ENCODE measurements around the gene CTF1.

Gene CTF1

GRCh38 chr16:30941600-30942425, 45.4 kb downstream of the CTF1 start:
- Mint-ChIP-seq H3K27me3 (no peaks in the 10 kb centered on the region), H3K4me1 (ENCODE audit: low read depth) (peaks cover 29% of the 10 kb centered on the region), H3K27ac (peak overlapping the region; percentile 53), H3K36me3 (ENCODE audit: low read depth) (peaks cover 66% of the 10 kb centered on the region), H3K9me3 (no peaks in the 10 kb centered on the region), H3K4me3 (no peak overlapping the region)
- intact Hi-C loops (cut with micrococcal nuclease): no loop called here

DNA sequence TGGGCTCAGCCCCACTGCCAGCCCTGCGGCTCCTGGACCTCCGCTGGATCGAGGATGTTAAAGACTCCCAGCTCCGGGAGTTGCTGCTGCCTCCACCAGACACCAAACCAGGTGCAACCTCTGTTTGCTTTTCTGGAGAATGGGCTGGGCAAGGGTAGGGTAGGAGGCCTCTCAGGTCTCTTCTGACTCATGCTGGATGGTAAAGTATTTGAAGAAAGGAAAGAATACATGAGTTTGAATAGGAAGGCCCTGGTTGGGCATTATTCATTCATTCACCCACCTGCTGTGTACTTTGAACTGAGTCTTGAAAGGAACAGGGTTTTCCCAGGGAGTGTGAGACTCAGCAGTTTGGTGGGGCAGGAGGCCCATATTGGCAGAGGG, 46.0 kb downstream of the CTF1 start:
- H3K36me3 Mint-ChIP-seq (ENCODE audit: low read depth): peaks cover 67% of the 10 kb centered on the region
- no peak overlapping the region for H3K4me3 Mint-ChIP-seq
- H3K27me3 Mint-ChIP-seq: no peaks in the 10 kb centered on the region
- no peak overlapping the region for H3K27ac Mint-ChIP-seq
- intact Hi-C loops (cut with micrococcal nuclease): no loop called here
- no peaks in the 10 kb centered on the region for H3K9me3 Mint-ChIP-seq
- peaks cover 25% of the 10 kb centered on the region for H3K4me1 Mint-ChIP-seq (ENCODE audit: low read depth)

- intact Hi-C loops (cut with micrococcal nuclease): no loop called here
- Mint-ChIP-seq H3K4me1 (ENCODE audit: low read depth) (peaks cover 16% of the 10 kb centered on the region), H3K27ac (no peak overlapping the region), H3K36me3 (ENCODE audit: low read depth) (peaks cover 70% of the 10 kb centered on the region), H3K27me3 (no peaks in the 10 kb centered on the region), H3K4me3 (no peak overlapping the region), H3K9me3 (no peaks in the 10 kb centered on the region)
Observed at GRCh38 chr16:30944352-30944751, 47.9 kb downstream of the CTF1 start.

DNA sequence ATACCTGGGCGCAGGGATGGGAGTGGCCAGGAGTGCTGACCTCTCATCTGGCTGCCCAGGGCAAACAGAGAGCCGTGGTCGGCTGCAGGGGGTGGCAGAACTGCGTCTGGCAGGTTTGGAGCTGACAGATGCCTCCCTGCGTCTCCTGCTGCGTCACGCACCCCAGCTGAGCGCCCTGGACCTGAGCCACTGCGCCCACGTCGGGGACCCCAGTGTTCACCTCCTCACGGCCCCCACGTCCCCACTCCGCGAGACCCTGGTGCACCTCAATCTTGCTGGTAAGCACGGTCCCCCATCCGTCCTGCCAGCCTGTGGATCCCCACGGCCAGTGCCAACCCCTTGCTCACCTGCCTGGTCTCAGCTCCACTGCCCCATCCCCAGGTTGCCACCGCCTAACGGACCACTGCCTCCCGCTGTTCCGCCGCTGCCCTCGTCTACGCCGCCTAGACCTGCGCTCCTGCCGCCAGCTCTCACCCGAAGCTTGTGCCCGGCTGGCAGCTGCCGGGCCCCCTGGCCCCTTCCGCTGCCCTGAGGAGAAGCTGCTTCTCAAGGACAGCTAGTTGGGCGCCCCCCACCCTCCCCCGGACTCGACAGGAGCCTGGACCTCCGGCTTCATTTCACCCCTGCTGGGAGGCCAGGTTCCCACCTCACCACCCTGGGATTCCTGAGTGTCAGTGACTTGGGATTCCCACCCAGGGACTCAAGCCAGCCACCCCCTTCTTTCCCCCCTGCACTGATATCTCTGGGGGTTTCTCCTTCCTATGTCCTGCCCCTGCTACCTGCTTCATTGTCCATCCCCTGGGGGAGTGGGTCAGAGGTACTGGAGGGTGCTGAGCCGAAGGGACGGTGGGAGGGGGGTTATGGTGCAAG, 50.5 kb downstream of the CTF1 start:
- H3K4me1 Mint-ChIP-seq (ENCODE audit: low read depth): peaks cover 30% of the 10 kb centered on the region
- no peak overlapping the region for H3K4me3 Mint-ChIP-seq

GRCh38 chr16:30947541-30947858, 51.1 kb downstream of the CTF1 start:
- Mint-ChIP-seq H3K27ac (no peak overlapping the region), H3K9me3 (no peaks in the 10 kb centered on the region), H3K4me3 (no peak overlapping the region), H3K36me3 (ENCODE audit: low read depth) (peaks cover 79% of the 10 kb centered on the region), H3K4me1 (ENCODE audit: low read depth) (peaks cover 25% of the 10 kb centered on the region), H3K27me3 (no peaks in the 10 kb centered on the region)
- intact Hi-C loops (cut with micrococcal nuclease): no loop called here

More for the DNA sequence above, 50.5 kb downstream of the CTF1 start:
- H3K27ac Mint-ChIP-seq: no peak overlapping the region
- no peaks in the 10 kb centered on the region for H3K9me3 Mint-ChIP-seq
- H3K36me3 Mint-ChIP-seq (ENCODE audit: low read depth): peaks cover 78% of the 10 kb centered on the region
- intact Hi-C loops (cut with micrococcal nuclease): no loop called here
- H3K27me3 Mint-ChIP-seq: no peaks in the 10 kb centered on the region

DNA sequence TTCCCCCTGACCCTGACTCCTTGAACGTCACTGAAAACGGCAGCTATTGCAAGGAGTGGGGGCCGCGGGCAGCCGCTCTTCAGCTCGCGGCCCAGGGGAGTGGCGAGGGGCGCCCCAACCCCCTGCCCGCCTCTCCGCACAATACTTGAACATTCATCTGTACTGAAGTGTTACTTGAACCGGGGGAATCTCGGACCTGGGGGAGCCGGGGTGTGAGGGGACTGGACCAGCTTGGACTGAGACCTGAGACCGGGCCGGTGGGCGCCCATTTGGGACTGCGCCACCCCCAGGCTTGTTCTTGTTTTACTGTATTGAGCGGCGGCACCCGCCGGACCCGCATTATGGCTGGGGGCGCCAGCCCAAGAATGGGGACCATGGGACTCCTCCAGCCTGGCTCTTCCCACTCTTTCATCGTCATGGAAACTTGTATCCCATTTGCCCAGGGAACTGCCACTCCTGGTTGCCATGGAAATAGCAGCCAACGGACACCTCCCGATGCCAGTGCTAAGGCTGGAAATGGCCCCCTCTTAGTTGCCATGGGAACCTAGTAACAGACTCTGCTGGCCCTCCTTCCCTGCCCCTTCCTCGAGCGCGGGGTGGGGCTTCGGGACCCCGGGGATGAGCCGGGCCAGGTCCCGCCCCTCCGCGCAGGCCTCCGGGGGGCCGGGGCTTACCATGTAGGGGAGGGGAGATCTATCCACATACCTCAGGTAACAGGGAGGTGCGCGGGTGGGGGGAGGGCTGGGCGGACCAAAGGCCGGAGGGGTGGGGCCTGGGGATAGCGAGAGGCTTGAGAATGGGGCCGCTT, 51.6 kb downstream of the CTF1 start:
- H3K4me3 Mint-ChIP-seq: peak overlapping the region; percentile 98
- peak overlapping the region; percentile 92 for H3K27ac Mint-ChIP-seq
- H3K27me3 Mint-ChIP-seq: no peaks in the 10 kb centered on the region
- H3K9me3 Mint-ChIP-seq: no peaks in the 10 kb centered on the region
- H3K4me1 Mint-ChIP-seq (ENCODE audit: low read depth): peaks cover 27% of the 10 kb centered on the region
- H3K36me3 Mint-ChIP-seq (ENCODE audit: low read depth): peaks cover 79% of the 10 kb centered on the region
- intact Hi-C loops (cut with micrococcal nuclease): loop anchor here (2.0 kb wide), 1 partner anchor 25 kb away; the partner anchor contains the start of gene FBXL19

GRCh38 chr16:30948667-30949649, 52.5 kb downstream of the CTF1 start, which contains the start of gene ORAI3:
Gene ORAI3, plus strand, starts transcription at chr16:30949068. Its CDS starts 222 bp downstream, at chr16:30949290.
- H3K4me3 Mint-ChIP-seq: peak within 1 kb of the TSS; percentile 98
- peaks cover 81% of the 10 kb centered on the region for H3K36me3 Mint-ChIP-seq (ENCODE audit: low read depth)
- intact Hi-C loops (cut with micrococcal nuclease): loop anchor here (2.0 kb wide), 1 partner anchor 26 kb away; the partner anchor contains the start of gene FBXL19

GRCh38 chr16:30949650-30950515, 53.5 kb downstream of the CTF1 start:
- Mint-ChIP-seq H3K4me3 (peak overlapping the region; percentile 98), H3K27me3 (no peaks in the 10 kb centered on the region), H3K4me1 (ENCODE audit: low read depth) (peaks cover 36% of the 10 kb centered on the region), H3K36me3 (ENCODE audit: low read depth) (peaks cover 81% of the 10 kb centered on the region), H3K9me3 (no peaks in the 10 kb centered on the region), H3K27ac (peak overlapping the region; percentile 92)
- intact Hi-C loops (cut with micrococcal nuclease): loop anchor here (2.0 to 10.0 kb wide), 2 partner anchors 27 to 145 kb away; partner anchors contain the start of genes FBXL19 and VKORC1

More at GRCh38 chr16:30948667-30949649, 52.5 kb downstream of the CTF1 start, which contains the start of gene ORAI3:
- H3K27me3 Mint-ChIP-seq: no peaks in the 10 kb centered on the region
- no peaks in the 10 kb centered on the region for H3K9me3 Mint-ChIP-seq
- H3K4me1 Mint-ChIP-seq (ENCODE audit: low read depth): peaks cover 36% of the 10 kb centered on the region
- H3K27ac Mint-ChIP-seq: peak within 1 kb of the TSS; percentile 92

DNA sequence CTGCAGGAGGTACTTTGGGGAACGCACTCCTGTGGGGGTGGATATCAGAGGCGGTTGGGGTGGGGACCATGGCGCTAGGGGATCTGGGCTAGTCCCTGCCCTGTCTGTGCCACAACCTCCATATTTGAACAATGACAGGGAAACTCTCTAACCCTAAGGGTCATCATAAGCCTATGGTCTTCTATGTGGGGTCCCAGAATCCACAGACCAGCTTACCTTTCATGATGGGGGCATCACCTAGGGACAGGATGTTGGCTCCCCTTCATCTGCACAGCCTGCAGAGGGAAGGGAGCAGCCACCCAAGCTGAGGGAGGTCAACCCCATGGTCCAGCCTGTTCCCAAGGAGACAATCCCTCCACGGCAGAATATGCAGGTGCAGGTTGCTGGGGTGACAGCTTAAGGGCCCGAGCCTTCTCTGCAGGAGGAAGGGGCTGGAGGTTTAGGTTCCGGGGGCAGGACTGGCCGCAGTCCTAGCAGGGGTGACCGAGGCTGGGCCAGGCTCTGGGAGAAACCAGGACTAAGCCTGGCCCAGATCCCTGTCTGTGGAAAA, 54.2 kb downstream of the CTF1 start:
- Mint-ChIP-seq H3K4me1 (ENCODE audit: low read depth) (peaks cover 36% of the 10 kb centered on the region), H3K36me3 (ENCODE audit: low read depth) (peaks cover 82% of the 10 kb centered on the region), H3K27ac (peak overlapping the region; percentile 92), H3K4me3 (peak overlapping the region; percentile 98), H3K9me3 (no peaks in the 10 kb centered on the region), H3K27me3 (no peaks in the 10 kb centered on the region)
- intact Hi-C loops (cut with micrococcal nuclease): loop anchor here (10.0 kb wide), 1 partner anchor 144 kb away; the partner anchor contains the start of gene VKORC1

DNA sequence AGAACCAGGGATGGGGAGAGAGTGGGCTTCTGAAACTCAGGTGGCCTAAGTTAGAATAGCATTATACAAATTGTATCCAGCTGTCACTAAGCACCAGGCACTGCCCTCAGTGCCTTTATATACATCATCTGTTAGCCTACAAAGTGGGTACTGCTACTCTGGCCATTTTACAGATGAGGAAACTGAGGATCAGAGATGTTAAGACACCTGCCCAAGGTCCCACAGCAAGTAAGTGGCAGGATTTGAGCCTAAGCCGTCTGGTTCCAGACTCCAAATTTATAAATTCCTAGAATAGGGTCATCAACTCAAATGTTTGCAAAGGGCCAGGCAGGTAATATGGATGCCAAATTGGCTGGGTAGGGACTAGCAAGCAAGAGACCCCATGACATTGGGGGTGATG, 54.8 kb downstream of the CTF1 start:
- Mint-ChIP-seq H3K27ac (no peak overlapping the region), H3K4me1 (ENCODE audit: low read depth) (peaks cover 36% of the 10 kb centered on the region), H3K36me3 (ENCODE audit: low read depth) (peaks cover 82% of the 10 kb centered on the region), H3K9me3 (no peaks in the 10 kb centered on the region), H3K4me3 (peak overlapping the region; percentile 98), H3K27me3 (no peaks in the 10 kb centered on the region)
- intact Hi-C loops (cut with micrococcal nuclease): loop anchor here (10.0 kb wide), 1 partner anchor 144 kb away; the partner anchor contains the start of gene VKORC1

GRCh38 chr16:30951750-30952149, 55.3 kb downstream of the CTF1 start:
- Mint-ChIP-seq H3K4me3 (no peak overlapping the region), H3K9me3 (no peaks in the 10 kb centered on the region), H3K27ac (no peak overlapping the region), H3K36me3 (ENCODE audit: low read depth) (peaks cover 82% of the 10 kb centered on the region), H3K4me1 (ENCODE audit: low read depth) (peaks cover 36% of the 10 kb centered on the region), H3K27me3 (no peaks in the 10 kb centered on the region)
- intact Hi-C loops (cut with micrococcal nuclease): loop anchor here (10.0 kb wide), 1 partner anchor 143 kb away; the partner anchor contains the start of gene VKORC1
